Measurements from ENCODE around the gene MRPL41.
"Not testable (repeated sequence)": the region's sequence is repeated elsewhere in the genome, so short reads cannot be mapped to it uniquely, and the experiment has no call there.

MRPL41 gene

DNA sequence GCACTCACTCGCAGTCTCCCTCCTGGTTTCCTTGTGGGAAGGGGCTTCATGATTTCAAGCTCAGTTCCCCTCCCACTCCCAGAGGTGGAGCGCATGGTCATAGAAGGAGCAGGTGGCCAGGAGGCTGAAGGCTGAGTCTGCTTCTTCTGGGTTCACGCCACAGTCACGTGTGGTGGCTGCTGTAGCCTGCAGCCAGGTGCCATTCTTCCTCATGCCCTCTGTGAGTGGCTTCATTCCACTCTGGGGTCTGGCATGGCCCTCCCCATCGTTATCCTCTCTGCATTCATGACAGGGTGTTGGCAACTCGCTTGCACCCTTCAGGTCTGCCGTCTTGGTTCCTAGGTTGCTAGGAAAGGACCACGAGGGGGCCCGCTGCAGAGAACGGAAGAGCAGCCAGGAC is 3.5 kb downstream of the MRPL41 start:
- Histone ChIP-seq H3K9ac (ENCODE audit: low read length) (no peak overlapping the region), H3K27ac (ENCODE audit: low read depth, low read length) (no peak overlapping the region), H3K4me3 (ENCODE audit: low read depth, low read length) (no peak overlapping the region), H3K4me1 (ENCODE audit: control insufficient read depth, insufficient read depth, low read length) (peaks cover 1% of the 10 kb centered on the region; the same call in 1 of the 2 replicates), H3K9me3 (ENCODE audit: control insufficient read depth, insufficient read depth, low read depth, low read length) (no peaks in the 10 kb centered on the region), H3K27me3 (ENCODE audit: control insufficient read depth, insufficient read depth, low read length) (no peaks in the 10 kb centered on the region), H3K36me3 (ENCODE audit: control insufficient read depth, insufficient read depth, low read length) (peaks cover 46% of the 10 kb centered on the region)

DNA sequence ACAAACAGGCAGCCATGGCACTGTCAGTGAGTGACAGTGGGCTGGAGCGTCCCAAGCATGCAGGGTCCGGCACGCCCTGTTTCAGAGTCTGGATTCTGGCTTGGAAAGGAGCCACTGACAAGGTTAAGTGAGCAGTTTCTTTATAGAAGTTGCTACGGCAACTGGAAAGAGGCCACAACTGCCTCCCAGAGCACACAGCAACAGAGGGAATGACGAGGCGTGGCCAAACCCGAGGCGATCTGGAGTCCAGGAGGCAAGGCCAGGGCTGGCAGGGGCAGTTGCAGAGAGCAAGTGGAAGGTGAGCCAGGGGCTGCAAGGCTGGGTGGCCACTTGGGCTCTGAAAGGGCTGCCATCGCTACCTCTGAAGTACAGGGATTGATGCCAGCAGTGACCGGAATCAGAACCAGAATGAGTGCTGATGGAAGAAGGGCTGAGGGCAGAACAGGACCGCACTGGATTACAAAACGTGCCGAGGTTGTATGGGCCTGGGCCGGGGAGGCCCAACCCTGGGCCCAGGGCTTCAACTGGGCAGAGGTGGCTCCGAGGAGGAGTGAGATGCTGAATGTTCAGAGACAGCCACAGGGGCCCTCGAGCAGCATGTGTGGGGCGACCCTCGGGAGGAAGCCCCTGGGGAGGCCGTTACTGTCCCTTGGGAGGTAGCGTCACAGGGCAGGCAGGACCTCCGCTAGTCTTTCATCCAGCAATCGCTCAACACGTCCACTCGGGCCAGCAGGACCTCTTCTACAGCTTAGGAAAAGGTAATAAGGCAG is 4.6 kb downstream of the MRPL41 start:
- Histone ChIP-seq H3K36me3 (ENCODE audit: control insufficient read depth, insufficient read depth, low read length) (peaks cover 50% of the 10 kb centered on the region), H3K4me3 (ENCODE audit: low read depth, low read length) (no peak overlapping the region), H3K4me1 (ENCODE audit: control insufficient read depth, insufficient read depth, low read length) (no peaks in the 10 kb centered on the region), H3K27me3 (ENCODE audit: control insufficient read depth, insufficient read depth, low read length) (no peaks in the 10 kb centered on the region), H3K9me3 (ENCODE audit: control insufficient read depth, insufficient read depth, low read depth, low read length) (no peaks in the 10 kb centered on the region), H3K27ac (ENCODE audit: low read depth, low read length) (no peak overlapping the region), H3K9ac (ENCODE audit: low read length) (no peak overlapping the region)

DNA sequence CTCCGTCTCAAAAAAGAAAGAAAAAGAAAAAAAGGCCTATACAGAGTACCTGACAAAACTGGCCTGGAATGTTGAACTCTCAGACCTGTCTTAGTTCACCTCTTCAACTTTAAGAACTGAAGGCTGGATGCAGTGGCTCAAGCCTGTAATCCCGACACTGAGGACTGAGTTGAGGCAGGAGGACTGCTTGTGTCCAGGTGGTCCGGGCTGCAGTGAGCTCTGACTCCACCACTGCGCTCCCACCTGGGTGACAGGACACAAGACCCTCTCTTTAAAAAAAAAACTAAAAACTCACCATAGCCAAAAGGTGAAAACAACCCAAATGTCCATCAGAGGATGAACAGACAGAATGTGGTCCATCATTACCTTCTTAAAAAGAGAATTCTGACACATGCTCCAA is 6.4 kb downstream of the MRPL41 start:
- Histone ChIP-seq H3K4me3 (ENCODE audit: low read depth, low read length) (no peak overlapping the region), H3K36me3 (ENCODE audit: control insufficient read depth, insufficient read depth, low read length) (peaks cover 60% of the 10 kb centered on the region), H3K9me3 (ENCODE audit: control insufficient read depth, insufficient read depth, low read depth, low read length) (no peaks in the 10 kb centered on the region), H3K27me3 (ENCODE audit: control insufficient read depth, insufficient read depth, low read length) (no peaks in the 10 kb centered on the region), H3K27ac (ENCODE audit: low read depth, low read length) (no peak overlapping the region), H3K4me1 (ENCODE audit: control insufficient read depth, insufficient read depth, low read length) (no peaks in the 10 kb centered on the region), H3K9ac (ENCODE audit: low read length) (no peak overlapping the region)

DNA sequence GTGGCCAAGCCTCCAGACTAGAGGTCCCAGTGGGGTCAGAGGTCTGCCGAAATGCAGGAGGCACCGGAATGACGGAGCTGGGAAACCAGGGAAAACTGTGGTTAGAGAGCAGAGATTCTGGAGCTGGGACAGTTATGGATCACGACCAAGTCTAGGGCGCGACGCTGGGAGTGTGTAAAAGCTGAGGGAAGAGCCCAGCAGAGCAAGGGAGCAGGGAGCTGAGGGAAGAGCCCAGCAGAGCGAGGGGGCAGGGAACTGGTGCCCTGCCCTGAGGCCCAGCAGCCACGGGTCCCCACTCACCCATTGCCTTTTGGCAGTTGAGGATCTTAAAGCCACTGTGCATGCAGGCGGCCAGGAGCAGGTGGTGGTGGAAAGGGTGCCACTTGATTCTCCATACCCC is 12.5 kb downstream of the MRPL41 start:
- no peak overlapping the region for H3K27ac ChIP-seq (ENCODE audit: low read depth, low read length)
- H3K9me3 ChIP-seq (ENCODE audit: control insufficient read depth, insufficient read depth, low read depth, low read length), result no peaks in the 10 kb centered on the region
- no peak overlapping the region for H3K9ac ChIP-seq (ENCODE audit: low read length)
- H3K4me1 ChIP-seq (ENCODE audit: control insufficient read depth, insufficient read depth, low read length), result no peaks in the 10 kb centered on the region
- H3K36me3 ChIP-seq (ENCODE audit: control insufficient read depth, insufficient read depth, low read length), result peaks cover 46% of the 10 kb centered on the region
- no peak overlapping the region for H3K4me3 ChIP-seq (ENCODE audit: low read depth, low read length)
- H3K27me3 ChIP-seq (ENCODE audit: control insufficient read depth, insufficient read depth, low read length), result no peaks in the 10 kb centered on the region

DNA sequence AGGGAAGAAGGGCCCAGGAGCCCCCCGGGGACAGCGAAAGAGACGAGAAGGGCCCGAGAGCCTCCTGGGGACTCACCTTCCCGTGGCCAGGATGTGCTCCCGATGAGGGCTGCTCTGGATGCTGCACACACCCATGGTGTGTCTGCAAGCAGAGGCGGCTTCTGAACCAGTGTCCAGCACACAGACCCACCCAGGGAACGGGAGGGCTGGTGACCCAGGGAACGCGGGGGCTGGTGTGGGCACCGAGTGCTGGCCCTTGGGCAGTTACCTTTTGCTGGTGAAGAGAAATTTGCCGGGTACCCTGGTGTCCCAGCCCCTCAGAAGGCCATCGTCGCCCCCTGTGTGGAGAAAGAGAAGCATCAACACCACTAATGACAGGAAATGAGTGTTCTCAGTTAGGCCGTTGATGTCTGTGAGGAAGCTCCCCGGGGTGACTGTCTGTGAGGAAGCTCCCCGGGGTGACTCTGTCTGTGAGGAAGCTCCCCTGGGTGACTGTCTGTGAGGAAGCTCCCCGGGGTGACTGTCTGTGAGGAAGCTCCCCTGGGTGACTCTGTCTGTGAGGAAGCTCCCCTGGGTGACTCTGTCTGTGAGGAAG is 13.2 kb downstream of the MRPL41 start:
- peaks cover 44% of the 10 kb centered on the region for H3K36me3 ChIP-seq (ENCODE audit: control insufficient read depth, insufficient read depth, low read length)
- no peaks in the 10 kb centered on the region for H3K27me3 ChIP-seq (ENCODE audit: control insufficient read depth, insufficient read depth, low read length)

DNA sequence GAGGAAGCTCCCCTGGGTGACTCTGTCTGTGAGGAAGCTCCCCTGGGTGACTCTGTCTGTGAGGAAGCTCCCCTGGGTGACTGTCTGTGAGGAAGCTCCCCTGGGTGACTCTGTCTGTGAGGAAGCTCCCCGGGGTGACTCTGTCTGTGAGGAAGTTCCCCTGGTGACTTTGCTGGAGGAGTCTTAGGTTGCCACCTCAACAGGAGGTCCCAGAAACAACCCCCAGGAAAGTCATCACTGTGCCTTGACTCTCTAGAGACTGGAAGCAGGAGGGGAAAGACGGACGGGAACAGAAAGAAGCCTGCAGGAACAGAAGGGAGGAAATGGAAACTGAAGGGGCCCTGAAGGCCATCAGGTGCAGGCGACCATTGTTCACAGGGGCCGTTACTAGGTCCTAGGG is 16.8 kb downstream of the MRPL41 start:
- not testable (repeated sequence) for H3K9ac ChIP-seq (ENCODE audit: low read length); H3K4me3 ChIP-seq (ENCODE audit: low read depth, low read length); H3K4me1 ChIP-seq (ENCODE audit: control insufficient read depth, insufficient read depth, low read length); H3K27ac ChIP-seq (ENCODE audit: low read depth, low read length); H3K9me3 ChIP-seq (ENCODE audit: control insufficient read depth, insufficient read depth, low read depth, low read length); H3K27me3 ChIP-seq (ENCODE audit: control insufficient read depth, insufficient read depth, low read length)
- H3K36me3 ChIP-seq (ENCODE audit: control insufficient read depth, insufficient read depth, low read length), result peaks cover 44% of the 10 kb centered on the region

More for the DNA sequence above, 13.2 kb downstream of the MRPL41 start:
- Histone ChIP-seq H3K27ac (ENCODE audit: low read depth, low read length) (no peak overlapping the region), H3K4me3 (ENCODE audit: low read depth, low read length) (no peak overlapping the region), H3K9me3 (ENCODE audit: control insufficient read depth, insufficient read depth, low read depth, low read length) (no peaks in the 10 kb centered on the region), H3K4me1 (ENCODE audit: control insufficient read depth, insufficient read depth, low read length) (no peaks in the 10 kb centered on the region), H3K9ac (ENCODE audit: low read length) (no peak overlapping the region)

DNA sequence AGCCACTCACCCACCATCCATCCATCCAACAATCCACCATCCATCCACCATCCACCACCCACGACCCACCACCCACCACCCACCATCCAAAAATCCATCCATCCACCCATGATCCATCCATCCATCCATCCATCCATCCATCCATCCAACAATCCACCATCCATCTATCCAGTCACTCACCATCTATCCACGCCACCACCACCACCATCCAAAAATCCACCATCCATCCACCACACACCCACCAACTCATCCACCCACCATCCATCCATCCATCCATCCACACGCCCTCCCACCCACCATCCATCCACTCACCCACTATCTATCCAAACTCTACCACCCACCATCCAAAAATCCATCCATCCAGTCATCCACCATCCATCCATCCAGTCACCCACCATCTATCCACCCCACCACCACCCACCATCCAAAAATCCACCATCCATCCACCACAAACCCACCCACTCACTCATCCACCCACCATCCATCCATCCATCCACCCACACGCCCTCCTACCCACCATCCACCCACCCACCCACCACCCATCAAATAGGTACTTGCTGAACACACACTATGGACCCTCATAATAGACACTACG is 18.0 kb downstream of the MRPL41 start:
- H3K36me3 ChIP-seq (ENCODE audit: control insufficient read depth, insufficient read depth, low read length), result peaks cover 43% of the 10 kb centered on the region
- H3K4me3 ChIP-seq (ENCODE audit: low read depth, low read length), result no peak overlapping the region
- no peak overlapping the region for H3K9ac ChIP-seq (ENCODE audit: low read length)
- no peaks in the 10 kb centered on the region for H3K4me1 ChIP-seq (ENCODE audit: control insufficient read depth, insufficient read depth, low read length)
- no peaks in the 10 kb centered on the region for H3K27me3 ChIP-seq (ENCODE audit: control insufficient read depth, insufficient read depth, low read length)
- no peak overlapping the region for H3K27ac ChIP-seq (ENCODE audit: low read depth, low read length)
- no peaks in the 10 kb centered on the region for H3K9me3 ChIP-seq (ENCODE audit: control insufficient read depth, insufficient read depth, low read depth, low read length)

DNA sequence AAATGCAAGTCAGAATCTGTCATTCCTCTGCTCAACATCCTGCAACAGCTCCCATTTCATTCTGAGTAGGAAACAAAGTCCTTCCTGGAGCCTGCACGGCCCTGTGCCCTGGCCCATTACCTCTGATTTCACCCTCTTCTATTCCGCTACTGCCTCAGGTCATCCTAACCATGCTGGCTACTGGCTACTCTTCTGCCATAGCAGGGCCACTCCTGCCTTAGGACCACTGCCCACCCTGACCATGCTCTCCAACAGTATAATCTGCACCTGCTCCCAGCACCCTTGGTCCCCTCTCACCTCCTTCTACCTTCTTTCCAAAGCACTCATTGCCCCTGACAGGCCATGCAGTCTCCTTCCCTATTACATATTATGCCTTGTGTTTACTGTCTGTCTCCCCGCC is 18.9 kb downstream of the MRPL41 start:
- H3K36me3 ChIP-seq (ENCODE audit: control insufficient read depth, insufficient read depth, low read length), result peaks cover 48% of the 10 kb centered on the region
- no peak overlapping the region for H3K27ac ChIP-seq (ENCODE audit: low read depth, low read length)
- no peaks in the 10 kb centered on the region for H3K9me3 ChIP-seq (ENCODE audit: control insufficient read depth, insufficient read depth, low read depth, low read length)
- no peak overlapping the region for H3K4me3 ChIP-seq (ENCODE audit: low read depth, low read length)
- H3K27me3 ChIP-seq (ENCODE audit: control insufficient read depth, insufficient read depth, low read length), result no peaks in the 10 kb centered on the region
- no peak overlapping the region for H3K9ac ChIP-seq (ENCODE audit: low read length)
- no peaks in the 10 kb centered on the region for H3K4me1 ChIP-seq (ENCODE audit: control insufficient read depth, insufficient read depth, low read length)

DNA sequence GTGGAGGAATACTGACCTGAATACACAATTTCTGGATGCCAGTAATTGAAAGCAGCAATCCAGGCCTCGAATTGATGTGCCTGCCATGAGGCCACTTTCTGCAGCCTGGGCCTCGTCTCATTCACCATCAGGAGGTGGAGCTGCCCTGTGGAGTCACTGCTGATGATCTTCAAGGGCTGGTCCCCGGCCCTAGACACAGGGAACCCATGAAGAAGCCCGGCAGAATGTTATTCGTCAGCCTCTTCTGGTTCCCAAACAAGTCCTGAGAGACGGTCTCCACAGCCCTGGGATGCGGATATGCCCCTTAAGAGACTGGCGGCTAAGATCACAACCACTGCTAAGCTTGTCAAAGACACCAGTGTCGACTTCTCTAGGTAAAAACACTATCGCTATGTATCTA is 22.5 kb downstream of the MRPL41 start:
- Histone ChIP-seq H3K9ac (ENCODE audit: low read length) (no peak overlapping the region), H3K36me3 (ENCODE audit: control insufficient read depth, insufficient read depth, low read length) (peaks cover 54% of the 10 kb centered on the region), H3K9me3 (ENCODE audit: control insufficient read depth, insufficient read depth, low read depth, low read length) (no peaks in the 10 kb centered on the region), H3K27me3 (ENCODE audit: control insufficient read depth, insufficient read depth, low read length) (no peaks in the 10 kb centered on the region), H3K4me1 (ENCODE audit: control insufficient read depth, insufficient read depth, low read length) (peaks cover 11% of the 10 kb centered on the region), H3K4me3 (ENCODE audit: low read depth, low read length) (no peak overlapping the region), H3K27ac (ENCODE audit: low read depth, low read length) (no peak overlapping the region)

DNA sequence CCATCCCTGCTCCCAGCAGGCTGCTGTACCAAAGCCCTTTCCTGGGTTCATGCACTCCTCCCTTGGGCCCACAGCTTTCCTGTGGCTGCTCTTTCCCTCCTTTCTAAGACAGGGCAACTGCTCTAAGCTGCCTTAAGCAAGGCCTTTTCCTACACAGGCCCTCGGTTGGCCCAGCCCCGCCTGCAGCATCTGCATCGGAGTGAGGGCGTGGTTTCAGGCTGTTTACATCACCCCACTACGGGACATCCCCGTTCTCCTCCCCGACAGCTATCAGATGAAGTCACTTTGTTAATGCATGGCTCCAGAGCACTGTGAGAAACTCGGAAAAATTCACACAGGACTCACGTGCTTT is 23.7 kb downstream of the MRPL41 start:
- Histone ChIP-seq H3K27ac (ENCODE audit: low read depth, low read length) (no peak overlapping the region), H3K4me3 (ENCODE audit: low read depth, low read length) (no peak overlapping the region)

DNA sequence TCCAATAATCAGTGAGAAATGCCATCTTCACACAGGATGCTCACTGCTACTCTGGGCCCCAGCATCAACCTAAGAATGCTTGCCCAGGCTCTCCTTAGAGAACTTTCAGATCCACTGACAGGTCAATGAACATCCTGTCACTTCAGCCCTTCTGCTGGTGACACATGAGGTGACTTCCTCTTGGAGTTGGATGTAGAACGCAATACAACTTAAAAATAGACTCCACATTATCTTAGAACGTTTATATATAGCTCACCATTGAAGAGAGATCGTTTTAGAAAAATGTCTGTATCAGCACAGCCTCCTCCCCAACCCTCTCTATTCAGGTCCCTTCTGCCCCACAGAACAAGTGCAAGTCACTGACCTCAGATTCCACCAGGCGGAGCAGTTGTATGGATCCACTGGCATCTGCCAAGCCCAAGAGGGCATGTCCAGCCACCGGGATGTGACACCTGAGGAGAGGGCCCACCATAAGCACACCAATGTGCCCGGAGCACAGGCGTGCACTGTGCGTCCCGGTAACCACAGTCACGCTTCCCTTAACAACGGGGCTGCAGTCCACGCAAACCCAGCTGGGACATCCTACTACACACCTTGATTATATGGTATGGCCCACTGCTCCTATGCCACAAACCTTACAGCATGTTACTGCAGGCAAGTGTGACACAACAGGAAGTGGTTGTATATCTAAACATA is 24.2 kb downstream of the MRPL41 start:
- no peaks in the 10 kb centered on the region for H3K27me3 ChIP-seq (ENCODE audit: control insufficient read depth, insufficient read depth, low read length)
- H3K4me1 ChIP-seq (ENCODE audit: control insufficient read depth, insufficient read depth, low read length), result peaks cover 24% of the 10 kb centered on the region
- H3K27ac ChIP-seq (ENCODE audit: low read depth, low read length), result no peak overlapping the region
- peaks cover 49% of the 10 kb centered on the region for H3K36me3 ChIP-seq (ENCODE audit: control insufficient read depth, insufficient read depth, low read length)
- no peak overlapping the region for H3K9ac ChIP-seq (ENCODE audit: low read length)
- no peak overlapping the region for H3K4me3 ChIP-seq (ENCODE audit: low read depth, low read length)
- H3K9me3 ChIP-seq (ENCODE audit: control insufficient read depth, insufficient read depth, low read depth, low read length), result no peaks in the 10 kb centered on the region

More for the DNA sequence above, 23.7 kb downstream of the MRPL41 start:
- Histone ChIP-seq H3K4me1 (ENCODE audit: control insufficient read depth, insufficient read depth, low read length) (peaks cover 19% of the 10 kb centered on the region), H3K27me3 (ENCODE audit: control insufficient read depth, insufficient read depth, low read length) (no peaks in the 10 kb centered on the region), H3K36me3 (ENCODE audit: control insufficient read depth, insufficient read depth, low read length) (peaks cover 52% of the 10 kb centered on the region), H3K9me3 (ENCODE audit: control insufficient read depth, insufficient read depth, low read depth, low read length) (no peaks in the 10 kb centered on the region), H3K9ac (ENCODE audit: low read length) (no peak overlapping the region)
